Measurements from ENCODE around the gene GALNTL6.

The GALNTL6 gene

GRCh38 chr4:171814545-171814944 is 1.3 kb downstream of the GALNTL6 start:
- no peaks in the 10 kb centered on the region for H3K9me3 ChIP-seq (ENCODE audit: control insufficient read depth in 2 of 2, low read length in 2 of 2)
- H3K36me3 ChIP-seq (ENCODE audit: control insufficient read depth in 2 of 2, insufficient read depth in 2 of 2, low read length in 2 of 2) = no peaks in the 10 kb centered on the region
- no peak overlapping the region for H3K27ac ChIP-seq (ENCODE audit: low read depth in 2 of 2, low read length in 2 of 2)
- H3K4me1 ChIP-seq (ENCODE audit: control insufficient read depth in 2 of 2, insufficient read depth in 2 of 2, low read length in 2 of 2) = no peaks in the 10 kb centered on the region
- H3K27me3 ChIP-seq (ENCODE audit: control insufficient read depth in 2 of 2, insufficient read depth in 2 of 2, low read length in 2 of 2) = peaks cover 0 to 3% of the 10 kb centered on the region in 2 donors
- H3K4me3 ChIP-seq (ENCODE audit: low read length in 2 of 2) = no peak overlapping the region
- H3K9ac ChIP-seq (ENCODE audit: low read depth in 1 of 2, low read length in 2 of 2) = no peak overlapping the region

GRCh38 chr4:171817026-171817425 is 3.8 kb downstream of the GALNTL6 start:
- H3K4me1 ChIP-seq (ENCODE audit: control insufficient read depth in 2 of 2, insufficient read depth in 2 of 2, low read length in 2 of 2) = no peaks in the 10 kb centered on the region
- H3K4me3 ChIP-seq (ENCODE audit: low read length in 2 of 2) = no peak overlapping the region
- H3K9me3 ChIP-seq (ENCODE audit: control insufficient read depth in 2 of 2, low read length in 2 of 2) = no peaks in the 10 kb centered on the region
- no peak overlapping the region for H3K9ac ChIP-seq (ENCODE audit: low read depth in 1 of 2, low read length in 2 of 2)
- H3K36me3 ChIP-seq (ENCODE audit: control insufficient read depth in 2 of 2, insufficient read depth in 2 of 2, low read length in 2 of 2) = no peaks in the 10 kb centered on the region
- peaks cover 0 to 3% of the 10 kb centered on the region in 2 donors for H3K27me3 ChIP-seq (ENCODE audit: control insufficient read depth in 2 of 2, insufficient read depth in 2 of 2, low read length in 2 of 2)
- H3K27ac ChIP-seq (ENCODE audit: low read depth in 2 of 2, low read length in 2 of 2) = no peak overlapping the region

- no peaks in the 10 kb centered on the region for H3K4me1 ChIP-seq (ENCODE audit: control insufficient read depth in 2 of 2, insufficient read depth in 2 of 2, low read length in 2 of 2)
- no peak overlapping the region for H3K9ac ChIP-seq (ENCODE audit: low read depth in 1 of 2, low read length in 2 of 2)
- H3K27ac ChIP-seq (ENCODE audit: low read depth in 2 of 2, low read length in 2 of 2) = no peak overlapping the region
- H3K9me3 ChIP-seq (ENCODE audit: control insufficient read depth in 2 of 2, low read length in 2 of 2) = no peaks in the 10 kb centered on the region
- H3K4me3 ChIP-seq (ENCODE audit: low read length in 2 of 2) = no peak overlapping the region
- H3K27me3 ChIP-seq (ENCODE audit: control insufficient read depth in 2 of 2, insufficient read depth in 2 of 2, low read length in 2 of 2) = no peaks in the 10 kb centered on the region
- H3K36me3 ChIP-seq (ENCODE audit: control insufficient read depth in 2 of 2, insufficient read depth in 2 of 2, low read length in 2 of 2) = no peaks in the 10 kb centered on the region
These were observed 21.4 kb downstream of the GALNTL6 start for GRCh38 chr4:171834640-171835039.

GRCh38 chr4:171843456-171843855 is 30.3 kb downstream of the GALNTL6 start:
- H3K4me1 ChIP-seq (ENCODE audit: control insufficient read depth in 2 of 2, insufficient read depth in 2 of 2, low read length in 2 of 2) = no peaks in the 10 kb centered on the region

GRCh38 chr4:171846232-171846631 is 33.0 kb downstream of the GALNTL6 start:
- H3K9ac ChIP-seq (ENCODE audit: low read depth in 1 of 2, low read length in 2 of 2) = no peak overlapping the region
- no peaks in the 10 kb centered on the region for H3K4me1 ChIP-seq (ENCODE audit: control insufficient read depth in 2 of 2, insufficient read depth in 2 of 2, low read length in 2 of 2)
- H3K27me3 ChIP-seq (ENCODE audit: control insufficient read depth in 2 of 2, insufficient read depth in 2 of 2, low read length in 2 of 2) = no peaks in the 10 kb centered on the region
- no peaks in the 10 kb centered on the region for H3K9me3 ChIP-seq (ENCODE audit: control insufficient read depth in 2 of 2, low read length in 2 of 2)
- no peaks in the 10 kb centered on the region for H3K36me3 ChIP-seq (ENCODE audit: control insufficient read depth in 2 of 2, insufficient read depth in 2 of 2, low read length in 2 of 2)
- H3K27ac ChIP-seq (ENCODE audit: low read depth in 2 of 2, low read length in 2 of 2) = no peak overlapping the region
- H3K4me3 ChIP-seq (ENCODE audit: low read length in 2 of 2) = no peak overlapping the region

More at GRCh38 chr4:171843456-171843855, 30.3 kb downstream of the GALNTL6 start:
- no peaks in the 10 kb centered on the region for H3K9me3 ChIP-seq (ENCODE audit: control insufficient read depth in 2 of 2, low read length in 2 of 2)
- no peak overlapping the region for H3K27ac ChIP-seq (ENCODE audit: low read depth in 2 of 2, low read length in 2 of 2)
- no peaks in the 10 kb centered on the region for H3K36me3 ChIP-seq (ENCODE audit: control insufficient read depth in 2 of 2, insufficient read depth in 2 of 2, low read length in 2 of 2)
- H3K4me3 ChIP-seq (ENCODE audit: low read length in 2 of 2) = no peak overlapping the region
- no peaks in the 10 kb centered on the region for H3K27me3 ChIP-seq (ENCODE audit: control insufficient read depth in 2 of 2, insufficient read depth in 2 of 2, low read length in 2 of 2)
- H3K9ac ChIP-seq (ENCODE audit: low read depth in 1 of 2, low read length in 2 of 2) = no peak overlapping the region

GRCh38 chr4:171846893-171847292 is 33.7 kb downstream of the GALNTL6 start:
- no peaks in the 10 kb centered on the region for H3K36me3 ChIP-seq (ENCODE audit: control insufficient read depth in 2 of 2, insufficient read depth in 2 of 2, low read length in 2 of 2)
- no peak overlapping the region for H3K4me3 ChIP-seq (ENCODE audit: low read length in 2 of 2)
- no peaks in the 10 kb centered on the region for H3K9me3 ChIP-seq (ENCODE audit: control insufficient read depth in 2 of 2, low read length in 2 of 2)
- H3K4me1 ChIP-seq (ENCODE audit: control insufficient read depth in 2 of 2, insufficient read depth in 2 of 2, low read length in 2 of 2) = no peaks in the 10 kb centered on the region
- H3K9ac ChIP-seq (ENCODE audit: low read depth in 1 of 2, low read length in 2 of 2) = no peak overlapping the region
- no peaks in the 10 kb centered on the region for H3K27me3 ChIP-seq (ENCODE audit: control insufficient read depth in 2 of 2, insufficient read depth in 2 of 2, low read length in 2 of 2)
- H3K27ac ChIP-seq (ENCODE audit: low read depth in 2 of 2, low read length in 2 of 2) = no peak overlapping the region

- H3K27ac ChIP-seq (ENCODE audit: low read depth in 2 of 2, low read length in 2 of 2) = no peak overlapping the region
- no peak overlapping the region for H3K4me3 ChIP-seq (ENCODE audit: low read length in 2 of 2)
- H3K9me3 ChIP-seq (ENCODE audit: control insufficient read depth in 2 of 2, low read length in 2 of 2) = no peaks in the 10 kb centered on the region
- H3K4me1 ChIP-seq (ENCODE audit: control insufficient read depth in 2 of 2, insufficient read depth in 2 of 2, low read length in 2 of 2) = no peaks in the 10 kb centered on the region
- no peak overlapping the region for H3K9ac ChIP-seq (ENCODE audit: low read depth in 1 of 2, low read length in 2 of 2)
- no peaks in the 10 kb centered on the region for H3K36me3 ChIP-seq (ENCODE audit: control insufficient read depth in 2 of 2, insufficient read depth in 2 of 2, low read length in 2 of 2)
- H3K27me3 ChIP-seq (ENCODE audit: control insufficient read depth in 2 of 2, insufficient read depth in 2 of 2, low read length in 2 of 2) = no peaks in the 10 kb centered on the region
These were observed 34.5 kb downstream of the GALNTL6 start for GRCh38 chr4:171847751-171848150.

- no peaks in the 10 kb centered on the region for H3K4me1 ChIP-seq (ENCODE audit: control insufficient read depth in 2 of 2, insufficient read depth in 2 of 2, low read length in 2 of 2)
These were observed 36.5 kb downstream of the GALNTL6 start for GRCh38 chr4:171849686-171850222.

GRCh38 chr4:171851295-171851694 is 38.1 kb downstream of the GALNTL6 start:
- Histone ChIP-seq H3K27ac (ENCODE audit: low read depth in 2 of 2, low read length in 2 of 2) (no peak overlapping the region), H3K4me3 (ENCODE audit: low read length in 2 of 2) (no peak overlapping the region), H3K36me3 (ENCODE audit: control insufficient read depth in 2 of 2, insufficient read depth in 2 of 2, low read length in 2 of 2) (no peaks in the 10 kb centered on the region), H3K27me3 (ENCODE audit: control insufficient read depth in 2 of 2, insufficient read depth in 2 of 2, low read length in 2 of 2) (no peaks in the 10 kb centered on the region), H3K4me1 (ENCODE audit: control insufficient read depth in 2 of 2, insufficient read depth in 2 of 2, low read length in 2 of 2) (no peaks in the 10 kb centered on the region), H3K9me3 (ENCODE audit: control insufficient read depth in 2 of 2, low read length in 2 of 2) (no peaks in the 10 kb centered on the region), H3K9ac (ENCODE audit: low read depth in 1 of 2, low read length in 2 of 2) (no peak overlapping the region)

More at GRCh38 chr4:171849686-171850222, 36.5 kb downstream of the GALNTL6 start:
- H3K27me3 ChIP-seq (ENCODE audit: control insufficient read depth in 2 of 2, insufficient read depth in 2 of 2, low read length in 2 of 2) = no peaks in the 10 kb centered on the region
- no peak overlapping the region for H3K9ac ChIP-seq (ENCODE audit: low read depth in 1 of 2, low read length in 2 of 2)
- H3K4me3 ChIP-seq (ENCODE audit: low read length in 2 of 2) = no peak overlapping the region
- no peak overlapping the region for H3K27ac ChIP-seq (ENCODE audit: low read depth in 2 of 2, low read length in 2 of 2)
- H3K36me3 ChIP-seq (ENCODE audit: control insufficient read depth in 2 of 2, insufficient read depth in 2 of 2, low read length in 2 of 2) = no peaks in the 10 kb centered on the region
- H3K9me3 ChIP-seq (ENCODE audit: control insufficient read depth in 2 of 2, low read length in 2 of 2) = no peaks in the 10 kb centered on the region

- Histone ChIP-seq H3K9me3 (ENCODE audit: control insufficient read depth in 2 of 2, low read length in 2 of 2) (no peaks in the 10 kb centered on the region), H3K9ac (ENCODE audit: low read depth in 1 of 2, low read length in 2 of 2) (no peak overlapping the region), H3K4me3 (ENCODE audit: low read length in 2 of 2) (no peak overlapping the region), H3K36me3 (ENCODE audit: control insufficient read depth in 2 of 2, insufficient read depth in 2 of 2, low read length in 2 of 2) (no peaks in the 10 kb centered on the region), H3K4me1 (ENCODE audit: control insufficient read depth in 2 of 2, insufficient read depth in 2 of 2, low read length in 2 of 2) (no peaks in the 10 kb centered on the region), H3K27me3 (ENCODE audit: control insufficient read depth in 2 of 2, insufficient read depth in 2 of 2, low read length in 2 of 2) (no peaks in the 10 kb centered on the region), H3K27ac (ENCODE audit: low read depth in 2 of 2, low read length in 2 of 2) (no peak overlapping the region)
These were observed 44.3 kb downstream of the GALNTL6 start for GRCh38 chr4:171857302-171858012.
